ENCODE results near the gene PDE6H. TPM values are rescaled to one million over a fixed set of nuclear protein-coding genes. Genes with fewer than 3 reads are reported as not detected.

Gene PDE6H
- total RNA-seq, 1 donor from 2014 or later: not detected

DNA sequence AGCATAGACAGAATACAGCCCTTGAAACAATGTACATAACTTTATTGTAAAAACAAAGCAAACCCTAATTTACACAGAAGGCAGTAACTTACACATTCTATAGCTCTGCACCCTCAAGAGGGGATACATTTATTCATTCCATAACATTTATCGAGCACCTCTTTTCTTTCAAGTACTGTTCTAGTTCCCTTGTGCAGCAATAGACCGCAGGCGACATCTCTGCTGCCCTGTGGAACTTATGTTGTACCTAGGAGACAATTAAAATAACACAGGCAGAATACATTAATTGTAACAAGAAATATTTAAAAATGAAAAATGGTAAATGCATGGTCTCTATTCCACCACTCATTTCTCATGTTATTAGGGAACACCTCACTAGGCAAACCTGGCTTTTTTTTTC lies 10.0 kb upstream of the PDE6H start:
- H3K4me3 Mint-ChIP-seq: no peak overlapping the region
- no peak for DNase-seq (ENCODE audit: extremely low spot score, unreplicated experiment)
- TF ChIP-seq, protein P1, sequence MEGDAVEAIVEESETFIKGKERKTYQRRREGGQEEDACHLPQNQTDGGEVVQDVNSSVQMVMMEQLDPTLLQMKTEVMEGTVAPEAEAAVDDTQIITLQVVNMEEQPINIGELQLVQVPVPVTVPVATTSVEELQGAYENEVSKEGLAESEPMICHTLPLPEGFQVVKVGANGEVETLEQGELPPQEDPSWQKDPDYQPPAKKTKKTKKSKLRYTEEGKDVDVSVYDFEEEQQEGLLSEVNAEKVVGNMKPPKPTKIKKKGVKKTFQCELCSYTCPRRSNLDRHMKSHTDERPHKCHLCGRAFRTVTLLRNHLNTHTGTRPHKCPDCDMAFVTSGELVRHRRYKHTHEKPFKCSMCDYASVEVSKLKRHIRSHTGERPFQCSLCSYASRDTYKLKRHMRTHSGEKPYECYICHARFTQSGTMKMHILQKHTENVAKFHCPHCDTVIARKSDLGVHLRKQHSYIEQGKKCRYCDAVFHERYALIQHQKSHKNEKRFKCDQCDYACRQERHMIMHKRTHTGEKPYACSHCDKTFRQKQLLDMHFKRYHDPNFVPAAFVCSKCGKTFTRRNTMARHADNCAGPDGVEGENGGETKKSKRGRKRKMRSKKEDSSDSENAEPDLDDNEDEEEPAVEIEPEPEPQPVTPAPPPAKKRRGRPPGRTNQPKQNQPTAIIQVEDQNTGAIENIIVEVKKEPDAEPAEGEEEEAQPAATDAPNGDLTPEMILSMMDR (conservative IDR thresholded peaks at IDR 0.05): no peak
- peaks cover 3% of the 10 kb centered on the region for H3K4me1 Mint-ChIP-seq (ENCODE audit: unreplicated experiment)
- no peaks in the 10 kb centered on the region for H3K36me3 Mint-ChIP-seq
- peaks cover 10% of the 10 kb centered on the region for H3K27me3 Mint-ChIP-seq
- H3K27ac Mint-ChIP-seq: no peak overlapping the region
- no peaks in the 10 kb centered on the region for H3K9me3 Mint-ChIP-seq

DNA sequence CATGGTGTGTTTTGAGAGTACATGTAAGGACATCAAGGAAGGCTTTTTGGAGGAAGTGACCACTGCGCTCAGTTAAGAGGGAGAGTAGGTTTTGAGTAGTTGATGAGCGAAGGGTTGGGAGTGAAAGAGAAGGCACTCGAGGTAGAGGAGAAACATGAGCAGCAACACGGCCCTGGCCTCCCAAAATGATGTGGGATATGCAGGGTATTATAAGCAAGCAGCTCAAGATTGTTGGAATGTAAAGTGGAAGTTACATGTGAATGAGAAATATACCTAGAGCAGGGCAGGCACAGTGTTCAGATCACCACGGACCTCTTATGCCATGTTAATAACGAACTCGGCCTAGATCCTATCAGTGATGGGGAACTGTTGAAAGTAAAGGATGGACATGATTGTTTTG lies 9.3 kb upstream of the PDE6H start:
- Mint-ChIP-seq H3K27me3 (peaks cover 10% of the 10 kb centered on the region), H3K4me1 (ENCODE audit: unreplicated experiment) (peaks cover 3% of the 10 kb centered on the region), H3K27ac (no peak overlapping the region), H3K36me3 (no peaks in the 10 kb centered on the region), H3K4me3 (no peak overlapping the region), H3K9me3 (no peaks in the 10 kb centered on the region)
- DNase-seq (ENCODE audit: extremely low spot score, unreplicated experiment): no peak
- TF ChIP-seq, protein P1 (conservative IDR thresholded peaks at IDR 0.05): no peak

DNA sequence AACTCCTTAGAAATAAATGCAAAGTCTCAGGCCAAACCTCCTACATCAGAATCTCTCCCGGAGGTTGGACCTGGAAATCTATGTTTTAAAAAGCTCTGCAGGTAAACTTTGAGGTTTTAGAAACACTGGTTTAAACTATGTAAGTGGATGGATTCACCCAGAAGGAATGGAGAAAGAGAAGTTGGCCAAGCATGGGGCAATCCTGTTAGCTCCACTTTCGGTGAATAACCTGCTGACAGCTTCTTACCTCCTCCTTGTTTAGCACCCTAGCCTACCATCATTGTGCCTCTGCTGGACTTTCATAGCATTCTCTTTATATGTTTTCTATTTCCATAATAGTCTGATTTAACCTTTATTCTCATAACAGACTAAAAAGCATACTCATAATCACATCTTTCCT lies 8.4 kb upstream of the PDE6H start:
- H3K4me1 Mint-ChIP-seq (ENCODE audit: unreplicated experiment): peaks cover 3% of the 10 kb centered on the region
- H3K27me3 Mint-ChIP-seq: peaks cover 10% of the 10 kb centered on the region
- H3K9me3 Mint-ChIP-seq: no peaks in the 10 kb centered on the region
- H3K27ac Mint-ChIP-seq: no peak overlapping the region
- no peak for DNase-seq (ENCODE audit: extremely low spot score, unreplicated experiment)
- TF ChIP-seq, protein P1 (conservative IDR thresholded peaks at IDR 0.05): no peak
- H3K4me3 Mint-ChIP-seq: no peak overlapping the region
- H3K36me3 Mint-ChIP-seq: no peaks in the 10 kb centered on the region

DNA sequence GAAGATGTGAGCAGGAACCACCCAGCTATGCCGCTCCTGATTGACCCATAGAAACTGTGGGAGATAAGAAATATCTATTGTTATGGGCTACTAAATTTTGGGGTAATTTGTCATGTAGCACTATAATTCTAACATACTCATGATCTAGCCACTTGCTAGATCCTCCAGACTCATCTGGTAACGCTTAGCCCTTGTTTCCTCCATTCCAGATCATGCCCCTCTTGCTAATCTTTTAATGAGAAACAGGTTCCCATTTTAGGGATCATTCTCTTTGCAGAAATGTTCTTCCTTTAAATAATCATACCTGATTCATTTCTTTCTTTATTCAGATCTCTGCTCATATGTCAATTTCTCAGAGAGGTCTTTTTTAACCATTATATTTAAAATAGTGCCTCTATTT lies 7.6 kb upstream of the PDE6H start:
- Mint-ChIP-seq H3K27me3 (peaks cover 10% of the 10 kb centered on the region), H3K4me3 (no peak overlapping the region), H3K9me3 (no peaks in the 10 kb centered on the region), H3K36me3 (peaks cover 3% of the 10 kb centered on the region), H3K4me1 (ENCODE audit: unreplicated experiment) (peaks cover 3% of the 10 kb centered on the region), H3K27ac (no peak overlapping the region)
- no peak for DNase-seq (ENCODE audit: extremely low spot score, unreplicated experiment)
- TF ChIP-seq, protein P1 (conservative IDR thresholded peaks at IDR 0.05): no peak

DNA sequence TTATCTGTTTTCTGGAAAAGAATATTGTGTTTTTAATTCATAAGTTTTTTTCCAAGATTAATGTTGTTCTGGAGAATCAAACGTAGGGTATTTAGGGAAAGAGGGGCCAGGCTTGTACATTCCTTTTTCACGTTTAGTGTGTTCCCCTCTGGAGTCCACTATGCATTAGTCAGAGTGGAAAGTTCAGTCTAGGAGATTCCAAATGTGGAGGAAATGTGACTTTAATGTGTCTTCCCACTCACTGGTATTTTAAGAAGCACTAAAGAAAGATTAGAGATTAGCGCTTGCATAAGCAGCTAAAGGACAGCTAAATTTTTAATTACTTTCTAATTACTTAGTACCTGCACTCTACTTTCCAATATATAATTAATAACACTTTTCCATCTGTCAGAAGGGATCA lies 4.4 kb upstream of the PDE6H start:
- Mint-ChIP-seq H3K36me3 (peaks cover 3% of the 10 kb centered on the region), H3K27me3 (peaks cover 6% of the 10 kb centered on the region), H3K4me1 (ENCODE audit: unreplicated experiment) (no peaks in the 10 kb centered on the region), H3K4me3 (no peak overlapping the region), H3K9me3 (no peaks in the 10 kb centered on the region), H3K27ac (no peak overlapping the region)
- TF ChIP-seq, protein P1 (conservative IDR thresholded peaks at IDR 0.05): no peak
- no peak for DNase-seq (ENCODE audit: extremely low spot score, unreplicated experiment)

DNA sequence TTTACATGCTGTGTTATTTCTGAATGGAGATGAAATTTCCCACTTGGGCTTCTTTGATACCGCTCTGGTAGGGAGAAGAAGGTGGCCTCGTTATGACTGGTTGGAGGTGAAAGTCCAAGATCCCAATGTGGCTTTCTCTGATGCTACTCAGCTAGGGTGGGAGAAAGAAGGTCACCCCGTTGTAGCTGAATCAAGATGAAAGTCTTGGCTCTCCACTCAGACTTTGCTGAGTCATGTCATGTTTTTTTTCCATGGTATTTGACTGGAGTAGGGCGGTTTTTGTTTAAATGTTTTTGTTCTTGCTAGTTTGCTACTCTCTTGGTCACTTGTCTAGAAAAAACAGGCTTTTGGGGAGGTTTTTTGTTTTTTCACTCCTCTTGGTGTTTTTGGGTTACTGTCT lies 2.4 kb upstream of the PDE6H start:
- no peak overlapping the region for H3K4me3 Mint-ChIP-seq
- H3K4me1 Mint-ChIP-seq (ENCODE audit: unreplicated experiment): no peaks in the 10 kb centered on the region
- no peak overlapping the region for H3K27ac Mint-ChIP-seq
- H3K27me3 Mint-ChIP-seq: peaks cover 5% of the 10 kb centered on the region
- H3K9me3 Mint-ChIP-seq: no peaks in the 10 kb centered on the region
- no peak for DNase-seq (ENCODE audit: extremely low spot score, unreplicated experiment)
- peaks cover 3% of the 10 kb centered on the region for H3K36me3 Mint-ChIP-seq
- TF ChIP-seq, protein P1 (conservative IDR thresholded peaks at IDR 0.05): no peak

All from type B pancreatic cell (in vitro differentiated cells).